Gastroesophageal sphincter (tissue), 4 donors: Measurements from ENCODE around the gene AP2A2. TPM values are rescaled to one million over a fixed set of nuclear protein-coding genes. Genes with fewer than 3 reads are reported as not detected.

Experiments
- ATAC-seq: fragments of 150-250 bp; one replicate; pipeline ENCODE4 v1.9.1; 2016; ENCODE audit warnings: mild to moderate bottlenecking, moderate library complexity
- H3K27ac ChIP-seq, 4 donors: fragments of 200-600 bp; sonication (generic) in 3 of 4; 1 replicate in 3 of 4; 2 replicates in 1 of 4; pipeline ENCODE4 v1.5.1; 2016 to 2019
- H3K27me3 ChIP-seq: fragments of 200-600 bp; sonication (generic); one replicate; pipeline ENCODE4 v1.5.1; 2019
- H3K36me3 ChIP-seq, 2 donors: fragments of 200-600 bp; sonication (generic); one replicate each; pipeline ENCODE4 v1.5.1; 2019; ENCODE audit warnings: control low read depth in 1 of 2
- H3K4me1 ChIP-seq, 3 donors: fragments of 200-600 bp; sonication (generic); 1 replicate in 2 of 3; 2 replicates in 1 of 3; pipeline ENCODE4 v1.5.1; 2016 to 2019; ENCODE audit warnings: control low read depth in 2 of 3
- H3K4me3 ChIP-seq, 2 donors: fragments of 200-600 bp; sonication (generic); one replicate each; pipeline ENCODE4 v1.5.1; 2019; ENCODE audit warnings: mild to moderate bottlenecking in 1 of 2, moderate library complexity in 1 of 2
- H3K9me3 ChIP-seq, 3 donors: fragments of 200-600 bp; sonication (generic); one replicate each; pipeline ENCODE4 v1.5.1; 2017 to 2019; ENCODE audit warnings: control low read depth in 2 of 3
- CTCF ChIP-seq, 4 experiments: fragments of 200-600 bp in 2 of 4; fragments of 450-650 bp in 2 of 4; sonication (generic) in 1 of 4; IDR thresholded peaks; one replicate each; pipeline ENCODE4 v1.5.1; 2017 to 2019; ENCODE audit warnings: antibody characterized with exemption in 4 of 4, mild to moderate bottlenecking in 2 of 4, moderate library complexity in 2 of 4
- EP300 ChIP-seq: sonication (generic); formaldehyde crosslinking; IDR thresholded peaks from one replicate; pipeline ENCODE4 v1.6.1; 2017; ENCODE audit warnings: antibody characterized with exemption, mild to moderate bottlenecking
- POLR2A ChIP-seq, 2 donors: fragments of 450-650 bp; IDR thresholded peaks; one replicate each; pipeline ENCODE4 v1.6.1; 2017; ENCODE audit warnings: antibody characterized with exemption in 2 of 2, mild to moderate bottlenecking in 2 of 2, moderate library complexity in 1 of 2
- POLR2AphosphoS5 ChIP-seq: sonication (generic); formaldehyde crosslinking; IDR thresholded peaks from one replicate; pipeline ENCODE4 v1.6.1; 2017; ENCODE audit warnings: antibody characterized with exemption
- WGBS, 2 donors: methylation state at CpG; one replicate each; pipeline ENCODE4 v1.1.5; 2018; ENCODE audit warnings: low coverage in 1 of 2; 5-methylcytosine and 5-hydroxymethylcytosine counted together
- total RNA-seq, 4 donors: library from RNA; depleted of rRNA; stranded (reverse); fragments of >200 nt; gene quantifications; one replicate each; pipeline ENCODE4 v1.1.0, GENCODE V29; 2016

The AP2A2 gene
- total RNA-seq, 4 donors from 2014 or later, result 47.9 to 88.5 (median 61.6) TPM

- Histone ChIP-seq H3K4me3 (no peak overlapping the region), H3K27ac (no peak overlapping the region), H3K36me3 (peaks cover 0 to 97% of the 10 kb centered on the region in 2 donors), H3K9me3 (no peaks in the 10 kb centered on the region), H3K4me1 (peaks cover 0 to 11% (median 0%) of the 10 kb centered on the region in 3 donors), H3K27me3 (no peaks in the 10 kb centered on the region)
- no peak for ATAC-seq
- WGBS, 2 donors, result 100% methylated on average over 1 of the region's 35 CpGs; no CpG with 5 or more reads in 1 of the 2 donors
- no peak for TF ChIP-seq CTCF (IDR thresholded peaks at IDR 0.05)
These were observed 68.0 kb downstream of the AP2A2 start for GRCh38 chr11:993632-994167.

GRCh38 chr11:995044-995751, 69.5 kb downstream of the AP2A2 start:
- no peak overlapping the region for H3K4me3 ChIP-seq
- peaks cover 0 to 95% of the 10 kb centered on the region in 2 donors for H3K36me3 ChIP-seq
- ATAC-seq, result no peak
- peak overlapping the region in 2 of 4 donors; percentile 6 to 11 for H3K27ac ChIP-seq
- H3K27me3 ChIP-seq, result no peaks in the 10 kb centered on the region
- no peaks in the 10 kb centered on the region for H3K9me3 ChIP-seq
- 40 to 81% methylated on average over 1 to 11 of the region's 16 CpGs for WGBS, 2 donors
- H3K4me1 ChIP-seq, result peaks cover 0 to 11% (median 0%) of the 10 kb centered on the region in 3 donors
- no peak for TF ChIP-seq CTCF (IDR thresholded peaks at IDR 0.05)
- TF ChIP-seq POLR2A (IDR thresholded peaks at IDR 0.05), result no peak
- TF ChIP-seq POLR2AphosphoS5, result no peak
- TF ChIP-seq EP300, result no peak

- Histone ChIP-seq H3K9me3 (no peaks in the 10 kb centered on the region), H3K4me3 (no peak overlapping the region), H3K27ac (peak overlapping the region in 2 of 4 donors; percentile 6 to 11), H3K27me3 (no peaks in the 10 kb centered on the region), H3K4me1 (peaks cover 0 to 11% (median 0%) of the 10 kb centered on the region in 3 donors), H3K36me3 (peaks cover 0 to 95% of the 10 kb centered on the region in 2 donors)
- TF ChIP-seq POLR2A (IDR thresholded peaks at IDR 0.05) (no peak), CTCF (IDR thresholded peaks at IDR 0.05) (no peak), EP300 (no peak), POLR2AphosphoS5 (no peak)
- ATAC-seq, result no peak
- 20 to 67% methylated on average over 1 to 8 of the region's 22 CpGs for WGBS, 2 donors
These were observed 70.2 kb downstream of the AP2A2 start for GRCh38 chr11:995752-996420.

GRCh38 chr11:996681-997080, 71.0 kb downstream of the AP2A2 start:
- Histone ChIP-seq H3K4me1 (peaks cover 0 to 11% (median 0%) of the 10 kb centered on the region in 3 donors), H3K27ac (no peak overlapping the region), H3K36me3 (peaks cover 0 to 95% of the 10 kb centered on the region in 2 donors), H3K27me3 (no peaks in the 10 kb centered on the region), H3K9me3 (no peaks in the 10 kb centered on the region), H3K4me3 (no peak overlapping the region)
- ATAC-seq, result no peak
- no peak for TF ChIP-seq POLR2AphosphoS5
- no peak for TF ChIP-seq POLR2A (IDR thresholded peaks at IDR 0.05)
- TF ChIP-seq EP300, result no peak
- TF ChIP-seq CTCF (IDR thresholded peaks at IDR 0.05), result no peak
- WGBS, 2 donors, result 100% methylated on average over 1 to 4 of the region's 10 CpGs
